DOHH2 (cell line): Measurements from ENCODE around the gene SCN8A.

Experiments used
- EZH2phosphoT487 ChIP-seq: fragments of 200-600 bp; sonication (generic); IDR thresholded peaks from 2 replicates; pipeline ENCODE4 v1.6.1; 2017; ENCODE audit warnings: borderline replicate concordance, mild to moderate bottlenecking, antibody characterized with exemption, low read length, moderate library complexity, mixed read lengths
- TF ChIP-seq, protein P1 (sequence below): fragments of 200-600 bp; sonication (generic); IDR thresholded peaks from one replicate; pipeline ENCODE4 v1.5.1; 2014; ENCODE audit warnings: antibody characterized with exemption, mild to moderate bottlenecking, low read depth, low read length; ENCODE audit not compliant: poor library complexity, severe bottlenecking

DNA sequence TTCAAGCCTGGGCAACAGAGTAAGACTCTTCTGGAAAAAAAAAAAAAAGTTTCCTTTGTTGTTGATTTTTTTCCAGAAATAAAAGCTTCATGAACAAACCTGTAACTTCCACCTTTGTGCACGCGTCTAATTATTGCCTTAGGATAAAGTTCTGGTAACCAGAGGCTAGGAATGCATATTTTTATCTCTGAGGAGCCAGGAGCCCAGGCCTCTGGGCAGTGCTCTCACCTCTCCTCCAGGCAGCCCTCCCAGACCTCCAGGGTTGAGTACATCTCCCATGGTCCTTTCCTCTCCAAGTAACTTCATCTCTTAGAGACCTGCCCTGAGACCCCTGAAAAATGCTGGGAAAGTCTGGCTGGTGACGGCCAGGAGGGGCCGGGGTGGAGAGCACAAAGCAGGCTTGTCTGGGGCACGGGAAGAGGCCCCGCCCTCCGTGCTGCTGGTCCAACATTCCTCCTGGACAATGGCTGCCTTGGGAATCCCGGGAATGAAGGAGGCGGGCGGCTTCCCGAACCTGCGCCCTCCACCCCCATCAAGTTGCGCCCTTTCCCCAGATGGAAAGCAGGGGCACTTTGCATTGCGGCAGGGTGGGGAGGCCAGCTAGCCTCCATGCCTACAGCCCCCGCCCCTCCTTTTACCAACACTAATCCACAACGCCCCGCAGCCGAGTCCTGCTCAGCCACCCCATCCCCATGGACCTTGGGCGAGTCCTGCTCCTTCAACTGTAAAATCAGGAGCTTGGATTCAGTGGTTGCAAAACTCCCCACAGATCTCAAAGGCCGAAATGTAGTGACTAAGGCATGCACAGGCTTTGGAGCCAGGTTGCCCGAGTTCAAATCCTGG is 264.8 kb downstream of the SCN8A start:
- TF ChIP-seq, protein P1, sequence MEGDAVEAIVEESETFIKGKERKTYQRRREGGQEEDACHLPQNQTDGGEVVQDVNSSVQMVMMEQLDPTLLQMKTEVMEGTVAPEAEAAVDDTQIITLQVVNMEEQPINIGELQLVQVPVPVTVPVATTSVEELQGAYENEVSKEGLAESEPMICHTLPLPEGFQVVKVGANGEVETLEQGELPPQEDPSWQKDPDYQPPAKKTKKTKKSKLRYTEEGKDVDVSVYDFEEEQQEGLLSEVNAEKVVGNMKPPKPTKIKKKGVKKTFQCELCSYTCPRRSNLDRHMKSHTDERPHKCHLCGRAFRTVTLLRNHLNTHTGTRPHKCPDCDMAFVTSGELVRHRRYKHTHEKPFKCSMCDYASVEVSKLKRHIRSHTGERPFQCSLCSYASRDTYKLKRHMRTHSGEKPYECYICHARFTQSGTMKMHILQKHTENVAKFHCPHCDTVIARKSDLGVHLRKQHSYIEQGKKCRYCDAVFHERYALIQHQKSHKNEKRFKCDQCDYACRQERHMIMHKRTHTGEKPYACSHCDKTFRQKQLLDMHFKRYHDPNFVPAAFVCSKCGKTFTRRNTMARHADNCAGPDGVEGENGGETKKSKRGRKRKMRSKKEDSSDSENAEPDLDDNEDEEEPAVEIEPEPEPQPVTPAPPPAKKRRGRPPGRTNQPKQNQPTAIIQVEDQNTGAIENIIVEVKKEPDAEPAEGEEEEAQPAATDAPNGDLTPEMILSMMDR, result no peak
- TF ChIP-seq EZH2phosphoT487, result no peak
